ENCODE data around the gene SCO2. TPM values are rescaled to one million over a fixed set of nuclear protein-coding genes. Genes with fewer than 3 reads are reported as not detected.
A peak's percentile ranks its signal among the peaks of the same experiment; 100 is the strongest.

The SCO2 gene
- total and polyA plus RNA-seq, 4 donors = 0.37 to 9.3 (median 6.1) TPM

DNA sequence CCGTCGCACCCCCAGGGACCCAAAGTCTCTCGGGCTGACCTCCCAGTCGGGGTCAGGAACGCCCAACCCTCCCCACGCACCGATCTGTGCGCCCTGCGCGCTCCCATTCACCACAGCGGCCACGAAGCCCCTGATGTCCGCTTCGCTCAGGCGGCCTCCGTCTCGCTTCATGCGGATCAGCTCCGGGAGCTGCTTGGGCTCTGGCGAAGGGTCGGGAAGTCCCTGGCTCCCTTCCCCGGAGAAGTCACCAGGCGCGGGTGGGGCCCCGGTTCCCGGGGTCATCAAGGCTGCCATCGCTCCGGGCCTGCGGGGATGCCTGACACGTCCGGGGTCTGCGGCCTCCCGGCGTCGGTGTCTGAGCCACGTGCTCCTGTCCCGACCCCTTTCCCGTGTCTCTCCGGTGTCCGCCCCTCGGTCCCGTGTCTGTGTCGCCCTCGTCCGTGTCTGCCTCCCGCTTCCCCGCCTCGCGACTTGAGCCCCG lies 4.1 kb upstream of the SCO2 start:
- Histone ChIP-seq H3K4me3 (peak overlapping the region; percentile 64), H3K36me3 (ENCODE audit: control insufficient read depth in 4 of 4, insufficient read depth in 4 of 4, low read length in 4 of 4) (peaks cover 0 to 1% (median 0%) of the 10 kb centered on the region in 4 donors), H3K27me3 (ENCODE audit: control insufficient read depth in 3 of 3, insufficient read depth in 3 of 3, low read length in 2 of 3) (peaks cover 0 to 38% (median 23%) of the 10 kb centered on the region in 3 donors), H3K9ac (ENCODE audit: insufficient read depth in 1 of 2, low read length in 2 of 2) (no peak overlapping the region), H3K4me1 (ENCODE audit: control insufficient read depth in 5 of 5, insufficient read depth in 5 of 5, low read length in 5 of 5) (peaks cover 0 to 39% (median 21%) of the 10 kb centered on the region in 5 donors), H3K9me3 (ENCODE audit: control insufficient read depth in 4 of 4, insufficient read depth in 3 of 4, low read length in 3 of 4) (no peaks in the 10 kb centered on the region), H3K27ac (ENCODE audit: low read depth in 1 of 2, low read length in 1 of 2) (peak overlapping the region; percentile 95 to 99)
- TF ChIP-seq, protein P1, sequence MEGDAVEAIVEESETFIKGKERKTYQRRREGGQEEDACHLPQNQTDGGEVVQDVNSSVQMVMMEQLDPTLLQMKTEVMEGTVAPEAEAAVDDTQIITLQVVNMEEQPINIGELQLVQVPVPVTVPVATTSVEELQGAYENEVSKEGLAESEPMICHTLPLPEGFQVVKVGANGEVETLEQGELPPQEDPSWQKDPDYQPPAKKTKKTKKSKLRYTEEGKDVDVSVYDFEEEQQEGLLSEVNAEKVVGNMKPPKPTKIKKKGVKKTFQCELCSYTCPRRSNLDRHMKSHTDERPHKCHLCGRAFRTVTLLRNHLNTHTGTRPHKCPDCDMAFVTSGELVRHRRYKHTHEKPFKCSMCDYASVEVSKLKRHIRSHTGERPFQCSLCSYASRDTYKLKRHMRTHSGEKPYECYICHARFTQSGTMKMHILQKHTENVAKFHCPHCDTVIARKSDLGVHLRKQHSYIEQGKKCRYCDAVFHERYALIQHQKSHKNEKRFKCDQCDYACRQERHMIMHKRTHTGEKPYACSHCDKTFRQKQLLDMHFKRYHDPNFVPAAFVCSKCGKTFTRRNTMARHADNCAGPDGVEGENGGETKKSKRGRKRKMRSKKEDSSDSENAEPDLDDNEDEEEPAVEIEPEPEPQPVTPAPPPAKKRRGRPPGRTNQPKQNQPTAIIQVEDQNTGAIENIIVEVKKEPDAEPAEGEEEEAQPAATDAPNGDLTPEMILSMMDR (IDR thresholded peaks at IDR 0.05; ENCODE audit: control extremely low read depth, extremely low read depth) = no peak
- DNase-seq = peak in 2 of 3 donors; percentile 25 to 38
- 19 to 24% methylated on average over 50 of the region's 50 CpGs for WGBS, 2 donors
- ATAC-seq (ENCODE audit: insufficient read depth, low FRiP score) = no peak

DNA sequence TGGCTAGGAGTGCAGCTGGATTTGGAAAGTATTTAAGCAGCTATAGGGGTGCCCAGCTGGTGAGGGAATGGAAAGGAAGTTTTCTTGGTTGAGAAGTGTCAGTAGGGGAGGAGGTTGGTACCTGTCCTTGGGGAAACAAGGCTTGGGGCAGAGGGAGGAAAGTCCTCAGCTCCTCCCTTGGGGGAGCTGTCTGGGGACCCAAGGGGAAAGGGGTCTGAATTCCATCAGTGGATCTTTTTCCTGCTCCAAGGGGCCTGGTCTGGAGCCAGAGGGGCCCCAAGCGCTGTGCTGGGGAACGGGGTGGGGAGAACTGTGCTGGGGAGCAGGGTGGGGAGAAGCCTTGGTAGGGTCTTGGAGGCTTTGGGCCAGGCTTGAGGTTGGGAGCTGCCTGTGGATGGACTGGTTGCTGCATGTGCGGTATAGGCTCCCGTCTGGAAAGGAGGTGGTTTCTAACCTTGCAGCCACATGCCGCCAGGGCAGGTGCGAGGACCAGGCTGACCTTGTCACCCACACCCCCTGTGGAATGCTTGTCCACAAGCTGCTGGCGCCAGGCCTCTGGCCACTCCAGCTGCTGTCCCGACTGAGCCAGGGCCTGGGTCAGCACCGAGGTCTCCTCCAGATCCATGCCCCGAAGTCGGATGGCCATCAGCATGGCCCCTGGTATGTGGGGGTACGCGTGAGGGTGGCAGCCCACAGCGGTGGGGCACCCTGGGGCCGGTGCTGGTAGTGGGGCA lies 3.5 kb upstream of the SCO2 start:
- TF ChIP-seq, protein P1 (IDR thresholded peaks at IDR 0.05; ENCODE audit: control extremely low read depth, extremely low read depth) = no peak
- Histone ChIP-seq H3K4me1 (ENCODE audit: control insufficient read depth in 5 of 5, insufficient read depth in 5 of 5, low read length in 5 of 5) (peaks cover 0 to 42% (median 22%) of the 10 kb centered on the region in 5 donors), H3K27me3 (ENCODE audit: control insufficient read depth in 3 of 3, insufficient read depth in 3 of 3, low read length in 2 of 3) (peaks cover 0 to 32% (median 21%) of the 10 kb centered on the region in 3 donors), H3K9me3 (ENCODE audit: control insufficient read depth in 4 of 4, insufficient read depth in 3 of 4, low read length in 3 of 4) (no peaks in the 10 kb centered on the region), H3K9ac (ENCODE audit: insufficient read depth in 1 of 2, low read length in 2 of 2) (no peak overlapping the region), H3K27ac (ENCODE audit: low read depth in 1 of 2, low read length in 1 of 2) (peak overlapping the region; percentile 95 to 99), H3K36me3 (ENCODE audit: control insufficient read depth in 4 of 4, insufficient read depth in 4 of 4, low read length in 4 of 4) (peaks cover 0 to 3% (median 1%) of the 10 kb centered on the region in 4 donors), H3K4me3 (peak overlapping the region; percentile 64)
- no peak for DNase-seq
- ATAC-seq (ENCODE audit: insufficient read depth, low FRiP score) = no peak
- 69 to 80% methylated on average over 15 of the region's 15 CpGs for WGBS, 2 donors

DNA sequence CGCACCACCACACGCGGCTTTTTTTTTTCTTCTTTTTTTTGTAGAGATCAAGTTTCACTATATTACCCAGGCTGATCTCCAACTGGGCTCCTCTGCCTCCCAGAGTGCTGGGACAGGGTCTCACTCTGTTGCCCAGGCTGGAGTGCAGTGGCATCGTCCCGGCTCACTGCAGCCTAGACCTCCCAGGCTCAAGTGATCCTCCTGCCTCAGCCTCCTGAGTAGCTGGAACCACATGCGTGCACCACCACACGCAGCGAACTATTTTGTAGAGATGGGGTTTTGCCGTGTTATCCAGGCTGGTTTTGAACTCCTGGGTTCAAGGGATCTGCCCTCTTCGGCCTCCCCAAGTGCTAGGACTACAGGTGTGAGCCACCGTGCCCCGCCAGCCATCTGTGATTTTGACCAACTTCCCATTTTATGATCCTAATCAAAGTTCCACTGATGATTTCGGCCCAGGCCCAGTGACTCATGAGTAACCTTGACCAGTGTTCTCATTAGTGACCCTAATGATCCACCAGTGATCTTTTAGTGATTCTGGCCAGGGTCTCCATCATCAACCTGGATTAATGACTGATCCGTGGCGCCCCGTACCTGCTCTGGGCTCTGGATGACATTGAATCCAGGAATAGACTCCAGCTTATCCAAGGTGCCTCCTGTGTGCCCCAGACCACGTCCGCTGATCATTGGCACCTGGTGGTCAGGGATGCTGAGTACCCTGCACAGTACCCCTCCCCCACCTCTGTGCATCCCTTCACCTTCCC lies 2.7 kb upstream of the SCO2 start:
- WGBS, 2 donors = 88 to 90% methylated on average over 18 of the region's 18 CpGs
- DNase-seq (no peak), ATAC-seq (ENCODE audit: insufficient read depth, low FRiP score) (no peak)
- H3K9me3 ChIP-seq (ENCODE audit: control insufficient read depth in 4 of 4, insufficient read depth in 3 of 4, low read length in 3 of 4) = no peaks in the 10 kb centered on the region
- peaks cover 0 to 26% (median 14%) of the 10 kb centered on the region in 3 donors for H3K27me3 ChIP-seq (ENCODE audit: control insufficient read depth in 3 of 3, insufficient read depth in 3 of 3, low read length in 2 of 3)
- H3K4me3 ChIP-seq = no peak overlapping the region
- peaks cover 0 to 42% (median 22%) of the 10 kb centered on the region in 5 donors for H3K4me1 ChIP-seq (ENCODE audit: control insufficient read depth in 5 of 5, insufficient read depth in 5 of 5, low read length in 5 of 5)
- no peak overlapping the region for H3K9ac ChIP-seq (ENCODE audit: insufficient read depth in 1 of 2, low read length in 2 of 2)
- TF ChIP-seq, protein P1 (IDR thresholded peaks at IDR 0.05; ENCODE audit: control extremely low read depth, extremely low read depth) = no peak
- peaks cover 0 to 10% (median 7%) of the 10 kb centered on the region in 4 donors for H3K36me3 ChIP-seq (ENCODE audit: control insufficient read depth in 4 of 4, insufficient read depth in 4 of 4, low read length in 4 of 4)
- peak overlapping the region in 1 of 2 donors; percentile 99 for H3K27ac ChIP-seq (ENCODE audit: low read depth in 1 of 2, low read length in 1 of 2)
